ENCODE measurements around the gene SUSD4. TPM values are rescaled to one million over a fixed set of nuclear protein-coding genes. Genes with fewer than 3 reads are reported as not detected.

The SUSD4 gene
- total and polyA plus RNA-seq, 9 of the 15 experiments (the other 6 are each of a cell fraction or from before 2014, with no cell fraction given): 0.06 to 1.7 (median 0.09) TPM; not detected in 4

- ATAC-seq: no peak
- Histone ChIP-seq H3K4me2 (ENCODE audit: insufficient read depth, low read length) (no peak overlapping the region), H3K9me1 (ENCODE audit: control insufficient read depth, insufficient read depth, low read length) (no peaks in the 10 kb centered on the region), H3K9me3 (replicated peaks; ENCODE audit: control insufficient read depth, insufficient read depth, low read depth, low read length) (no peaks in the 10 kb centered on the region), H3K4me1 (replicated peaks in 1 of 2; ENCODE audit: control insufficient read depth in 2 of 2, insufficient read depth in 2 of 2, low read length in 2 of 2) (no peaks in the 10 kb centered on the region; a peak in 2 of 5 replicates), H3K79me2 (ENCODE audit: control insufficient read depth, insufficient read depth, low read length) (no peaks in the 10 kb centered on the region), H3K9ac (ENCODE audit: insufficient read depth in 1 of 2, low read depth in 2 of 2, low read length in 2 of 2) (no peak overlapping the region), H2AFZ (ENCODE audit: low read depth, low read length) (no peak overlapping the region), H3K4me3 (no peak overlapping the region), H3K27me3 (ENCODE audit: control insufficient read depth in 2 of 2, insufficient read depth in 2 of 2, low read length in 2 of 2) (no peaks in the 10 kb centered on the region; a peak in 1 of 5 replicates), H4K20me1 (replicated peaks; ENCODE audit: control insufficient read depth, insufficient read depth, low read length) (no peaks in the 10 kb centered on the region), H3K36me3 (ENCODE audit: control insufficient read depth, insufficient read depth, low read length) (no peaks in the 10 kb centered on the region), H3K27ac (ENCODE audit: extremely low read depth, low read depth, low read length) (no peak overlapping the region)
- FAIRE-seq: no peak
- intact Hi-C loops (cut with micrococcal nuclease) (loop anchor here (5.0 kb wide), 1 partner anchor 153 kb away; no protein-coding TSS in a partner anchor), in situ Hi-C loops (cut with MboI) (no loop called here)
- no peak for TF ChIP-seq EWSR1 (IDR thresholded peaks at IDR 0.05; ENCODE audit: borderline replicate concordance, low read depth, partially characterized antibody)
- TF ChIP-seq ZNF184 (CRISPR knock-in tag; IDR thresholded peaks at IDR 0.05): no peak
- no peak for TF ChIP-seq MECOM (CRISPR knock-in tag; IDR thresholded peaks at IDR 0.05)
- TF ChIP-seq U2AF2 (optimal IDR thresholded peaks at IDR 0.05; ENCODE audit: low read depth, low read length): no peak
- no peak for TF ChIP-seq ZNF592 (IDR thresholded peaks at IDR 0.05)
- no peak for TF ChIP-seq ZNF121 (CRISPR knock-in tag; conservative IDR thresholded peaks at IDR 0.05)
- ChIA-PET CTCF (ENCODE audit: low intra/inter-chr PET ratio) (no interaction called here), POLR2A (interaction anchor here (1.1 kb wide), 1 partner anchor 27 kb away, joined by 3 read pairs; no protein-coding TSS in a partner anchor)
- no TSS peak for BruUV-seq (replicated peaks)
- WGBS (ENCODE audit: insufficient coverage, low coverage, missing lambda C conversion rate): 17% methylated on average over 1 of the region's 1 CpG
- no peak for DNase-seq (ENCODE audit: extremely low read depth in 1 of 4, low spot score in 3 of 4)
Measured at GRCh38 chr1:223179786-223180185, 184.2 kb downstream of the SUSD4 start.

All from K562 (cell line).